ENCODE measurements around the gene GPR84.

The GPR84 gene

GRCh38 chr12:54364413-54364812 lies at the start of gene GPR84:
TSS of gene GPR84 (minus strand) at chr12:54364486. CDS start at chr12:54363851, 635 bp downstream.
- DNase-seq: no peak

- DNase-seq: peak; percentile 61 to 67
These were observed 49.3 kb upstream of the GPR84 start for GRCh38 chr12:54413284-54414190.

- DNase-seq: no peak
These were observed 48.5 kb upstream of the GPR84 start for GRCh38 chr12:54412786-54413185.

GRCh38 chr12:54412348-54412747 lies 48.1 kb upstream of the GPR84 start:
- DNase-seq: no peak

GRCh38 chr12:54411391-54412241 lies 47.3 kb upstream of the GPR84 start:
- peak; percentile 67 to 71 for DNase-seq

- DNase-seq: no peak
These were observed 45.0 kb upstream of the GPR84 start for GRCh38 chr12:54409267-54409666.

GRCh38 chr12:54407183-54407905 lies 43.1 kb upstream of the GPR84 start:
- DNase-seq: no peak

- no peak for DNase-seq
These were observed 41.3 kb upstream of the GPR84 start for GRCh38 chr12:54405573-54405972.

- no peak for DNase-seq
These were observed 40.8 kb upstream of the GPR84 start for GRCh38 chr12:54405106-54405505.

- DNase-seq: peak; percentile 73 to 76
These were observed 40.0 kb upstream of the GPR84 start for GRCh38 chr12:54404061-54405004.

- no peak for DNase-seq
These were observed 36.8 kb upstream of the GPR84 start for GRCh38 chr12:54401119-54401518.

- DNase-seq: peak; percentile 90 to 92
These were observed 34.9 kb upstream of the GPR84 start for GRCh38 chr12:54398995-54399793.

GRCh38 chr12:54398218-54398617 lies 33.9 kb upstream of the GPR84 start:
- no peak for DNase-seq

GRCh38 chr12:54397157-54397556 lies 32.9 kb upstream of the GPR84 start:
- no peak for DNase-seq

GRCh38 chr12:54395545-54395944 lies 31.3 kb upstream of the GPR84 start:
- DNase-seq: no peak

- no peak for DNase-seq
These were observed 30.7 kb upstream of the GPR84 start for GRCh38 chr12:54394986-54395385.

GRCh38 chr12:54394281-54394719 lies 30.0 kb upstream of the GPR84 start:
- DNase-seq: peak; percentile 53 to 67

- no peak for DNase-seq
These were observed 29.5 kb upstream of the GPR84 start for GRCh38 chr12:54393743-54394142.

- no peak for DNase-seq
These were observed 28.9 kb upstream of the GPR84 start for GRCh38 chr12:54393207-54393609.

- DNase-seq: no peak
These were observed 28.4 kb upstream of the GPR84 start for GRCh38 chr12:54392485-54393206.
